ENCODE results near the gene NADK2. TPM values are rescaled to one million over a fixed set of nuclear protein-coding genes. Genes with fewer than 3 reads are reported as not detected.
"Not testable (repeated sequence)": the region's sequence is repeated elsewhere in the genome, so short reads cannot be mapped to it uniquely, and the experiment has no call there.

Gene NADK2, protein sequence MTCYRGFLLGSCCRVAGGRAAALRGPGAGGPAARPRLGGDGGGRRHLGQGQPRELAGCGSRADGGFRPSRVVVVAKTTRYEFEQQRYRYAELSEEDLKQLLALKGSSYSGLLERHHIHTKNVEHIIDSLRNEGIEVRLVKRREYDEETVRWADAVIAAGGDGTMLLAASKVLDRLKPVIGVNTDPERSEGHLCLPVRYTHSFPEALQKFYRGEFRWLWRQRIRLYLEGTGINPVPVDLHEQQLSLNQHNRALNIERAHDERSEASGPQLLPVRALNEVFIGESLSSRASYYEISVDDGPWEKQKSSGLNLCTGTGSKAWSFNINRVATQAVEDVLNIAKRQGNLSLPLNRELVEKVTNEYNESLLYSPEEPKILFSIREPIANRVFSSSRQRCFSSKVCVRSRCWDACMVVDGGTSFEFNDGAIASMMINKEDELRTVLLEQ
- 100 to 1,000 TPM; 102 to 253 (median 142) TPM for total RNA-seq
- long read RNA-seq, partial matches to known transcripts: 1 of 11 reads
- long read RNA-seq, other reads (novel, unspliced or antisense): 8 of 11 reads

- H3K27me3 ChIP-seq: no peaks in the 10 kb centered on the region
- intact Hi-C loops (cut with DNase I): loop anchor here in 1 of 2 donors (5.0 kb wide), 1 partner anchor 60 kb away; the partner anchor contains the start of gene RANBP3L
- TF ChIP-seq, protein P1, sequence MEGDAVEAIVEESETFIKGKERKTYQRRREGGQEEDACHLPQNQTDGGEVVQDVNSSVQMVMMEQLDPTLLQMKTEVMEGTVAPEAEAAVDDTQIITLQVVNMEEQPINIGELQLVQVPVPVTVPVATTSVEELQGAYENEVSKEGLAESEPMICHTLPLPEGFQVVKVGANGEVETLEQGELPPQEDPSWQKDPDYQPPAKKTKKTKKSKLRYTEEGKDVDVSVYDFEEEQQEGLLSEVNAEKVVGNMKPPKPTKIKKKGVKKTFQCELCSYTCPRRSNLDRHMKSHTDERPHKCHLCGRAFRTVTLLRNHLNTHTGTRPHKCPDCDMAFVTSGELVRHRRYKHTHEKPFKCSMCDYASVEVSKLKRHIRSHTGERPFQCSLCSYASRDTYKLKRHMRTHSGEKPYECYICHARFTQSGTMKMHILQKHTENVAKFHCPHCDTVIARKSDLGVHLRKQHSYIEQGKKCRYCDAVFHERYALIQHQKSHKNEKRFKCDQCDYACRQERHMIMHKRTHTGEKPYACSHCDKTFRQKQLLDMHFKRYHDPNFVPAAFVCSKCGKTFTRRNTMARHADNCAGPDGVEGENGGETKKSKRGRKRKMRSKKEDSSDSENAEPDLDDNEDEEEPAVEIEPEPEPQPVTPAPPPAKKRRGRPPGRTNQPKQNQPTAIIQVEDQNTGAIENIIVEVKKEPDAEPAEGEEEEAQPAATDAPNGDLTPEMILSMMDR (IDR thresholded peaks at IDR 0.05): peak; percentile 73 to 91 (median 77)
- peak; percentile 93 for TF ChIP-seq POLR2A (IDR thresholded peaks at IDR 0.05)
- WGBS (ENCODE audit: insufficient coverage, low coverage, low lambda C conversion rate, missing lambda C conversion rate): 1% methylated on average over 26 of the region's 100 CpGs
- H3K27ac ChIP-seq: peak within 1 kb of the TSS; percentile 98 to 99 (median 99)
- peaks cover 0 to 37% (median 7%) of the 10 kb centered on the region in 4 donors for H3K4me1 ChIP-seq
- ATAC-seq (peak; percentile 77 to 89 (median 80)), DNase-seq (peak; percentile 96 to 98 (median 98))
- no peaks in the 10 kb centered on the region for H3K9me3 ChIP-seq
- no peaks in the 10 kb centered on the region for H3K36me3 ChIP-seq
- peak within 1 kb of the TSS; percentile 77 to 83 (median 78) for H3K4me3 ChIP-seq
These were observed at the start of gene NADK2 for GRCh38 chr5:36241631-36242533. NADK2 (minus strand) TSS chr5:36241925; CDS start chr5:36241798, 127 bp downstream.

DNA sequence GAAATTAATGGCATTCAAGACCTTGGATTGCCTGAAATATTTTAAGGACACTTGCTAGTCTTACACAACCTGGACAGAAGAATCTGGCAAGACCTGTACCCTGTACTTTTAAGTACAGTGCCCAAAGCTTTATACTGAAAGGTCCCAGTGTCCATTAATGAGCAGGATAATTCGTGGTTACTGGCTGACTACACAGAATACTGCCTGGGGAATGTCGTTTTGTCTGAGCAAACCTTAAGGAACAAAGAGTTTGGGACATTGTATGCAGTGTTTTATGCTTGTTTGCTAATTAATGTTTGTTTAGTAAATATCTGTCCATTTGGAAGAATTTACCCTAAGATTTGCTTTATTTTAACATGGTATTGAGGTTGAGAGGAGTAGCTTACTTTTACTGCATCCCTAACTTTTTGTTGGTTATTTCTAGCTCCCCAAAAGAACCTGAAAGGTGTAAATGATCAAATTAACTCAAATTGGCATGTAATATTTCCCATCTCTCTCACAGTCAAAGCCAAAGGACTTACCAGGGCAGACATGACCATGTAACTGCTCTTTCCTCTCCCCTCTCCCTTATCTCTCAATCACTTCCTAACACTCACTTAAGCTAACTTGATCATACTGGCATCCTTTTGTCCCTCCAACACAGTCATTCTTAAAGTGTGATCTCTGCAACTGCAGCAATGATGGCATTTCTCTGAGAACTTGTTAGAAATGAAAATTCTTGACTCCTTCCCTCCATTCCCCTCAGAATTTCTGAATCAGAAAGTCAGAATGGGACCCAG, 44.3 kb upstream of the NADK2 start:
- no peaks in the 10 kb centered on the region for H3K27me3 ChIP-seq
- no peak overlapping the region for H3K4me3 ChIP-seq
- no peak for TF ChIP-seq POLR2A (IDR thresholded peaks at IDR 0.05)
- TF ChIP-seq, protein P1 (IDR thresholded peaks at IDR 0.05): no peak
- intact Hi-C loops (cut with DNase I): no loop called here
- no peaks in the 10 kb centered on the region for H3K36me3 ChIP-seq
- H3K9me3 ChIP-seq: no peaks in the 10 kb centered on the region
- DNase-seq (no peak), ATAC-seq (peak in 1 of 4 donors; percentile 42)
- no peaks in the 10 kb centered on the region for H3K4me1 ChIP-seq
- WGBS (ENCODE audit: insufficient coverage, low coverage, low lambda C conversion rate, missing lambda C conversion rate): 30% methylated on average over 2 of the region's 2 CpGs
- H3K27ac ChIP-seq: no peak overlapping the region

GRCh38 chr5:36283775-36284174, 42.0 kb upstream of the NADK2 start:
- intact Hi-C loops (cut with DNase I); H3K36me3 ChIP-seq; DNase-seq; H3K4me1 ChIP-seq; H3K27me3 ChIP-seq; H3K27ac ChIP-seq; H3K9me3 ChIP-seq; H3K4me3 ChIP-seq; ATAC-seq: not testable (repeated sequence)
- WGBS (ENCODE audit: insufficient coverage, low coverage, low lambda C conversion rate, missing lambda C conversion rate): 73% methylated on average over 3 of the region's 3 CpGs

GRCh38 chr5:36281626-36282025, 39.9 kb upstream of the NADK2 start:
- no peak overlapping the region for H3K27ac ChIP-seq
- WGBS (ENCODE audit: insufficient coverage, low coverage, low lambda C conversion rate, missing lambda C conversion rate): 83% methylated on average over 2 of the region's 2 CpGs
- H3K9me3 ChIP-seq: no peaks in the 10 kb centered on the region
- H3K4me3 ChIP-seq: no peak overlapping the region
- H3K27me3 ChIP-seq: no peaks in the 10 kb centered on the region
- TF ChIP-seq POLR2A (IDR thresholded peaks at IDR 0.05): no peak
- TF ChIP-seq, protein P1 (IDR thresholded peaks at IDR 0.05): no peak
- peaks cover 0 to 5% (median 0%) of the 10 kb centered on the region in 4 donors for H3K4me1 ChIP-seq
- no peaks in the 10 kb centered on the region for H3K36me3 ChIP-seq
- ATAC-seq: no peak
- DNase-seq: no peak
- intact Hi-C loops (cut with DNase I): no loop called here
